HG03521 (cell line): ENCODE data around the gene MOCS2.

Source experiments
- ATAC-seq: cut with Tn5 transposase; IDR thresholded peaks from one replicate; pipeline ENCODE4 v1.9.1; 2021; ENCODE audit warnings: mild to moderate bottlenecking, moderate library complexity; ENCODE audit not compliant: unreplicated experiment

The MOCS2 gene

GRCh38 chr5:53055365-53055764 is 54.2 kb downstream of the MOCS2 start:
- ATAC-seq, result no peak

GRCh38 chr5:53053364-53053763 is 56.2 kb downstream of the MOCS2 start:
- ATAC-seq, result no peak

GRCh38 chr5:53052499-53052898 is 57.1 kb downstream of the MOCS2 start:
- no peak for ATAC-seq

- no peak for ATAC-seq
Measured at GRCh38 chr5:53048248-53048647, 61.3 kb downstream of the MOCS2 start.
